ENCODE data around the gene NADK.
"Not testable (repeated sequence)": the region's sequence is repeated elsewhere in the genome, so short reads cannot be mapped to it uniquely, and the experiment has no call there.

The NADK gene

GRCh38 chr1:1764876-1765470 is 13.3 kb downstream of the NADK start:
- no peak for DNase-seq (ENCODE audit: low spot score)

DNA sequence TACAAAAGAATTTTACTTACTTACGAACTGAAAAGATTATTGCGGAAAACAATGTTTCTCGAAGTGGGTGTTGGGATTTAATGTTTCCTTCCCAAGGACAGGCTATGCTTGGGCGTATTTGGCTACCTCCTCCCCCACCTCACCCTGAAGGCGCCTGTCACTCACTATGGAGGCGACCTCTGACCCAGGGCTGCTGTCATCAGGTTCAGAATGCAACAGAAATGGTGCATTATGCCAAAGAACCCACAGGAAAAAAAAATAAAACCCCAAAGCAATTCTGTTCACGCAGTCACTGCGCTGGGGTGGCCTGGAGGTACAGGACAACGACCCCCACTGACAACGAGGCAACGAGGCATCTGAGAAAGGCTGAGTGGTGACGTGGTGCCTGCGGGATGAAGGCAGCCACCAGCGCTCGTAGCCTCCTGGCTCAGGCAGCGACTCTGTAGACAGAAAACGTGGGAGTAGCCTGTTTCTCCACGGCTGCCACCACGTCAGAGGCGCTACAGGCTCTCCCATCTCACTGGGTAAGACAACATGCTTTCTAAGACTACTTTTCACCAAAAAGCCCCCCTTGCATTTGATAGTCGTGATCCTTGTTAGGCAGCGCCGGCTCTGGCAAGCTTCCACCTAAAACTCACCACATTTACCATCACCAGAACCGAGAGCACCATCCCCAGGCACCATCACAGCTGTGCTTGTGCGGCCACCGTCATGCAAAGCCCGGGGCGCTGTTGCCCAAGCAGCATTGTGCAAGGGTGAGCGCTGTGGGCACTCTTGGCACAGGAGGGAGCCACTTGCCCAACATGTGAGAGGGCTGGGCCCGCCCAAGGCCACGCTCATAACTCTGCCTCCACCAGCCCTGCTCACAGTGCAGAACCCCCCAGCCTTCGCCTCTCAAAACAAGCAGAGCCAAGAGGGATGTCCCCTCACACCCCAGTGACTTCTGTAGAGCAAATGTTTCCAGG is 14.3 kb downstream of the NADK start:
- DNase-seq (ENCODE audit: low spot score), result no peak

DNA sequence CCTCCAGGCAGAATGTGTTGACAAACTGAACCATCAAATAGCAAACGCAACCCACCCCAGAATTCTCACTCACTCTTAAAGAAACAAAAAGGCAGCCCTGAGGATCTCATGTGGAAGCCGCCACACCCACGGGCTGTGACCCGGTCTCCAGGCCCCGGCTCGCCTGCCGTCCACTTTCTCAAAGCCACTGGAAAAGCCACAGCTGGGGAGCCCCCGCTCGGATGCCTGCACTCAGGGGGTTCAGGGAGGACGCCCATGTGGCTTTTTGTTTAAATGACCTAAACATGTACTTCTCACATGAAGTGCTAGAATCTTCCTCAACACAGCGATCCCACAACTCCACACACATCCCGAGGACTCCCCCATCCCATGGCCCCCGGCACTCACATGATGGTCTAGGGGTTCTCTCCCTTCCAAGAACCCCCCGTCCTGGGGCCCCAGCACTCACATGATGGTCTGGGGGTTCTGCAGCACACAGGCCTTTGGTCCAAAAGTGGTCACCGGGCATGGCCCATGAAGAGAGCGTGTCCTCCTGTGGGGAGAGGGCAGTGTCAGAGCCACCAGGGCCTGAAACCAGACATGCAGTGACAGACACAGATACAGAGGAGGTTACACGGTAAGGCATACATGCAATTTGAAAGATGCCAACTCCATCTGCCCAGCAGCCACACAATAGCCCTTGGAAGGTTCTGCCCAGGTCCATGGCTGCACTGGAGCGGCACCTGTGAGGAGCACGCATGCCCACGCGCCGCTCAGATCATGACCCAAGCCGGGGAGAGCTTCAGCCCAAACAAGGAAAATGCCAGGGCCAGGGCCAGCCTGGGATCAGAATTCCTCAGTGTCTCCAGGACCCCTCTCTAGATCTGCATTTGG is 16.5 kb downstream of the NADK start:
- DNase-seq (ENCODE audit: low spot score), result no peak

GRCh38 chr1:1760715-1761114 is 17.6 kb downstream of the NADK start:
- no peak for DNase-seq (ENCODE audit: low spot score)

- DNase-seq (ENCODE audit: low spot score), result no peak
These were observed 18.0 kb downstream of the NADK start for GRCh38 chr1:1760345-1760650.

DNA sequence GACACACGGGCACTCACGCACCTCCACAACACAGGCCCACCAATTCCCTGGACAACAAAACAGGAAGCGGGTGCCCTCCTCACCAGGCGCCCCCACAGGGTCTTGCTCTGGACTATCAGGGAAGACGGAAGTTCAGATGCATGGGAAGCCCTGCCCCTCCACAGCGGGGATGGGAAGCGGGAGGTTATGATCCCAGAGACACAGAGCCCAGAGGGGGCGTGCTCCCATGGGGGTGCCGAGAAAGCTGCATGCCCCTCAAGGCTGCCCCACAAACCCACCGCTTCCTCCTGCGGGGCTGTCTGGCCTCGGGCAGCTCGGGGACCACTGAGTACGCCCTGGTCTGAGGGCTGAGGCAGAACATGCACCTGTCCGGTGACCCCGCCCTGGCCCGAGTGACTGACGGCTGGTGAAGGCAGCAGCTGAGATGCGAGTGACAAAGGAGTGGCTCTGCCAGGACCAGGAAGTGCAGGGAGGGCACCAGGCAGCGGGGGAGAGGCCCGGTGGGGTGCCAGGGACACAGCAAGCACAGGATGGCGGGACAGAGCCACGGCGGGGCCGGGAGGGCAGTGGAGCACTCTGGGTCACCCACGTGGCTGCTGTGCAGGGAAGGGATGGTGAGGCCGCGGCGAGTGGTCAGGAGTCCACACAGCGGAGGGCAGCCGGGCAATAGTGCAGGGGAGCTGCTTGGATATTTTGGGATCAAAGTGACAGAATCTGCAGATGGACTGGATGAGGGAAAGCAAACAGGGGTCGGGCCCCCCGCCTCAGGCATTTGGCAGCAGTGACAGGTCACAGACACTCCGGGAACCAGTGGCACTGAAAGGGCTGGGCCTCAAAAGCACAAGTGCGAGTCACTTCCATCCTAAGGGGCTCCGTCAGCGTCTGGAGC is 18.6 kb downstream of the NADK start:
- DNase-seq (ENCODE audit: low spot score), result no peak

DNA sequence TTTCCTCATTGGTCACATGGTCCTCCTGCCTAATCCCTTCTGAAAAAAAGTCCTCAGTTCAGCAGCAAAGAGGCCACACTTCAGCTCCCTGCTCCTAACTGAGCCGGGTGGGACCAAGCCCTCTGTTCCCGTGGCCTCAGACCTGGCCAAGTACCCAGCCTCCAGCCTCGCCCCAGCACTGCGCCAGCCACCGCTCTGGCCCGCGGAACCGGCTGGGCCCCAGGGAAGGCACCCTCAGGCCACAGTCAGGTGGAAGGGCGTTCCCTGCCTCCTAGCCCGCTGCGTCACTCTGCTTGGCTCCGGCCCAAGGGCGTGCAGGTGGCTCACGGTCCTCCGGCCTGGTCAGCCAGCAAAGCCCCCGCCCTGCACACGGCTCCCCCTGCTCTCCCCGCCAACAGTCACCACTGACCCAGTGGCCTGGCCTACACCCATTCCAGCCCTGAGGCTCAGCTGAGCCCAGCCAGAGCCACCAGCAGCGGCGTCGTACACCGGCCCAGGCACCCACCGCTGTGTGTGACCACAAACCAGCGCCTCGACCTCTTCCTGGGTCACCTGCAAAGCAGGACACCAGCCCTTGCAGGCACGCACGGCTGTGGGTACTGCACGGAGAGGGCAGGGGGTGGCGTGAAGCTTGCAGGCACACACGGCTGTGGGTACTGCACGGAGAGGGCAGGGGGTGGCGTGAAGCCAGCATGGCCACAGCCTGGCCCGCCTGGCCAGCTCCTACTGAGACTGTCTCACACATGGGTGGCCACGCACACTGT is 19.4 kb downstream of the NADK start:
- DNase-seq (ENCODE audit: low spot score), result no peak

- no peak for DNase-seq (ENCODE audit: low spot score)
These were observed 20.1 kb downstream of the NADK start for GRCh38 chr1:1758059-1758621.

GRCh38 chr1:1757422-1758058 is 20.7 kb downstream of the NADK start:
- no peak for DNase-seq (ENCODE audit: low spot score)

- no peak for DNase-seq (ENCODE audit: low spot score)
These were observed 21.4 kb downstream of the NADK start for GRCh38 chr1:1756661-1757421.

GRCh38 chr1:1755852-1756251 is 22.4 kb downstream of the NADK start:
- DNase-seq (ENCODE audit: low spot score), result no peak

- DNase-seq (ENCODE audit: low spot score), result no peak
These were observed 22.8 kb downstream of the NADK start for GRCh38 chr1:1755426-1755825.

- no peak for DNase-seq (ENCODE audit: low spot score)
These were observed 24.0 kb downstream of the NADK start for GRCh38 chr1:1754051-1754815.

GRCh38 chr1:1753607-1754005 is 24.7 kb downstream of the NADK start:
- DNase-seq (ENCODE audit: low spot score), result no peak

DNA sequence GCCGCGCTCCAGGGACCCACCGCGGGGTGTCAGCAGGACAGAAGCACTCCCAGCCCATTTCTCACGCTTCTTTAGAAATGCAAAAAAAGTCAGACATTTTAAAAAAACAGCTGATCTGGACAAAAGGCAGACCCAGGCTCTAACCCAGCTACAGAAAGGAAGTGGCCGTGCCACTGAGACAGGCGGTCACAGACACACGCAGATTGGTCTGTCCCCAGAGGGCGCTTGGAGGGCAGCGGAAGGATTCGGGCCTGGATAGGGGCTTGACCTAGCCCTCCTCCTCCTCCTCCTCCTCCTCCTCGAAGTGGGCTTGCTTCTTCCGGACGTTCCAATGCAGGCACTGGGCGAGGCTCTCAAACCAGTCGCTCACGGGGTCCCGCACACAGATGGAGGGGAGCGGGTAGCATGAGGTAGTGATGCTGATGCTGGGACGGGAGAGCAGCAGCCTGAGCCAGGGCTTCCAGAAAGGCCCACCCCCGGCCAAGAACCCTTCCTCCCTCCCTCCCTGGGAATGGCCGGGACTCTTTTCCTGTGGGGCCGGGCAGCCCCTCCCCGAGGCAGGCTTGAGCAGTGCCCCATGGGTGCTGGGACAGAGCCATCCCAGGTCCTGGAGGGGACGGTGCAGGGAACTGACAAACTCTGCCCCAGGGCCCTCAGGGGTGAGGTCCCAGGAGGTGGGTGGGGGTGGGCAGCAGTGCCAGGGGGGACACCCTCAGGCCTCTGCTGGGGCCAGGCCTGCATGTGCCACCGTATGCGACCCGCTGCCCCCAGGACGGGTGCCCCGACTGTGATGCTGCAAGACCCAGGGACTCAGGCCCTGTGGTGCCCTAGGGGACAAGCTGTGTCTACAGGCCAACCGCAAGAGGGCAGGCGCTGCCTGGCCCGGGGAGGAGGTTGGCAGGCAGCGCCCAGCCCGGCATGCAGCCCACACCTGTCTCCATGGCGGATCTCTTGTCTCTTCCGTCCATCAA is 25.3 kb downstream of the NADK start:
- DNase-seq (ENCODE audit: low spot score), result no peak

- DNase-seq (ENCODE audit: low spot score), result no peak
These were observed 26.1 kb downstream of the NADK start for GRCh38 chr1:1752190-1752589.

- DNase-seq (ENCODE audit: low spot score), result not testable (repeated sequence)
These were observed 28.3 kb downstream of the NADK start for GRCh38 chr1:1749941-1750340.

Data from SK-N-DZ (cell line).